HepG2 (cell line): Measurements from ENCODE around the gene DNAJC24. TPM values are rescaled to one million over a fixed set of nuclear protein-coding genes. Genes with fewer than 3 reads are reported as not detected.

Experiments
- ATAC-seq: fragments of 200-7000 bp; cut with Tn5 transposase; 3 replicates; pipeline ENCODE4 v1.9.1; 2020; ENCODE audit warnings: mild to moderate bottlenecking, moderate library complexity
- BruUV-seq: library from RNA; stranded (reverse); fragments of 400-500 nt; replicated peaks from 2 replicates; lab custom pipeline; 2021; lab: Mats Ljungman, UMichigan
- CTCF ChIA-PET: fragments of 300-600 bp; formaldehyde crosslinking; extraction: SDS; loops from one replicate; lab custom pipeline; 2021; ENCODE audit warnings: low total read pairs, inconsistent platforms, low intra/inter-chr PET ratio; lab: Yijun Ruan, JAX
- POLR2A ChIA-PET: fragments of 350-600 bp; sonication (Branson Sonifier 250); formaldehyde crosslinking; loops from one replicate; lab custom pipeline; 2020; ENCODE audit warnings: antibody characterized with exemption, inconsistent platforms; lab: Yijun Ruan, JAX
- DNase-seq: peaks from one replicate; pipeline ENCODE4 v3.0.0-alpha.2; 2015; ENCODE audit warnings: low spot score
- FAIRE-seq: peaks from 3 replicates; lab custom pipeline; 2011; peaks lifted over from hg19 to GRCh38; lab: Jason Lieb, UNC
- H2AFZ ChIP-seq: one replicate; pipeline ENCODE4 v1.6.1; 2011; ENCODE audit warnings: low read length, inconsistent platforms
- H3K27ac ChIP-seq: fragments of 300-600 bp; 3 replicates; pipeline ENCODE4 v1.8.0; 2011; ENCODE audit warnings: mixed run types, mild to moderate bottlenecking, mixed read lengths, low read length, inconsistent platforms; ENCODE audit not compliant: insufficient read depth; ENCODE audit errors: extremely low read length
- H3K27me3 ChIP-seq, 2 experiments: fragments of 200-600 bp in 1 of 2; 2 replicates in 1 of 2; 3 replicates in 1 of 2; pipeline versions ENCODE4 v1.6.0 to v1.8.0; 2011; ENCODE audit warnings: low read length in 2 of 2, mild to moderate bottlenecking in 2 of 2, moderate library complexity in 2 of 2, inconsistent platforms in 1 of 2; ENCODE audit not compliant: insufficient read depth in 2 of 2, control insufficient read depth in 1 of 2
- H3K36me3 ChIP-seq, 2 experiments: fragments of 200-600 bp in 1 of 2; replicated peaks in 1 of 2; 2 replicates in 1 of 2; 3 replicates in 1 of 2; pipeline versions ENCODE4 v1.5.1 to v1.8.0; 2011; ENCODE audit warnings: low read length in 2 of 2, inconsistent platforms in 1 of 2; ENCODE audit not compliant: insufficient read depth in 2 of 2, control insufficient read depth in 1 of 2
- H3K4me1 ChIP-seq: 2 replicates; pipeline ENCODE4 v1.5.1; 2012; ENCODE audit warnings: low read length, inconsistent platforms; ENCODE audit not compliant: insufficient read depth
- H3K4me2 ChIP-seq: 2 replicates; pipeline ENCODE4 v1.6.0; 2011; ENCODE audit warnings: low read depth, low read length, inconsistent platforms
- H3K4me3 ChIP-seq, 3 experiments: fragments of 200-600 bp in 1 of 3; sonication (generic), shearing (Covaris generic) in 1 of 3; replicated peaks in 1 of 3; 2 replicates each; pipeline ENCODE4 v1.5.1; 2011 to 2016; ENCODE audit warnings: low read length in 3 of 3, inconsistent platforms in 2 of 3, low read depth in 2 of 3, mild to moderate bottlenecking in 2 of 3, control low read depth in 1 of 3, mixed read lengths in 1 of 3; ENCODE audit not compliant: insufficient read depth in 1 of 3
- H3K79me2 ChIP-seq: one replicate; pipeline ENCODE4 v1.6.1; 2011; ENCODE audit warnings: low read length, inconsistent platforms; ENCODE audit not compliant: insufficient read depth
- H3K9ac ChIP-seq: 2 replicates; pipeline ENCODE4 v1.6.0; 2011; ENCODE audit warnings: mild to moderate bottlenecking, low read depth, low read length, inconsistent platforms; ENCODE audit not compliant: insufficient read depth
- H3K9me3 ChIP-seq: 2 replicates; pipeline ENCODE4 v1.5.1; 2012; ENCODE audit warnings: mild to moderate bottlenecking, low read length
- H4K20me1 ChIP-seq: 2 replicates; pipeline ENCODE4 v1.6.0; 2011; ENCODE audit warnings: inconsistent platforms, mild to moderate bottlenecking, low read length, moderate library complexity; ENCODE audit not compliant: insufficient read depth
- HNRNPL ChIP-seq: fragments of 200-400 bp; formaldehyde crosslinking; IDR thresholded peaks from 2 replicates; pipeline ENCODE4 v1.6.1; 2017; ENCODE audit warnings: mild to moderate bottlenecking, low read depth, low read length
- MAFK ChIP-seq, 2 experiments: IDR thresholded peaks in 1 of 2; conservative IDR thresholded peaks in 1 of 2; 2 replicates each; pipeline ENCODE4 v1.6.1; 2011; ENCODE audit warnings: improper control_type of control experiment in 2 of 2, low read length in 2 of 2
- NFKBIZ ChIP-seq: IDR thresholded peaks from 2 replicates; pipeline ENCODE4 v1.6.1; 2018; ENCODE audit warnings: missing genetic modification reagents, missing compliant biosample characterization
- NONO ChIP-seq, 2 experiments: fragments of 450-650 bp in 1 of 2; sonication (generic) in 1 of 2; formaldehyde crosslinking in 1 of 2; IDR thresholded peaks in 1 of 2; conservative IDR thresholded peaks in 1 of 2; 2 replicates each; pipeline versions ENCODE4 v1.6.1 to v1.8.0; 2017 to 2022; ENCODE audit warnings: mild to moderate bottlenecking in 1 of 2, missing genetic modification reagents in 1 of 2, moderate library complexity in 1 of 2
- WGBS: methylation state at CpG from one replicate; pipeline ENCODE4 v1.1.6; 2017; ENCODE audit warnings: low lambda C conversion rate; 5-methylcytosine and 5-hydroxymethylcytosine counted together
- in situ Hi-C: cut with HindIII; loops from 2 replicates; pipeline ENCODE4 v1.10.0; 2017; ENCODE audit warnings: low pct_unique_long_range_greater_than_20kb; ENCODE audit not compliant: extremely low pct_ligation_motif_present
- intact Hi-C: fragments of 100-400 bp; cut with micrococcal nuclease; formaldehyde crosslinking; loops from one replicate; pipeline ENCODE4 v1.10.0; 2022; ENCODE audit not compliant: unreplicated experiment
- polyA plus RNA-seq, 8 experiments: library from polyadenylated mRNA; depleted of rRNA in 3 of 8; stranded (reverse) in 7 of 8; unstranded in 1 of 8; fragments of >200 nt; fragmentation: Illumina TruSeq in 4 of 8; extraction: Trizol in 4 of 8; gene quantifications; 2 replicates each; pipeline versions ENCODE4 v1.2.1 to v1.2.3, GENCODE V29; 2011 to 2016; ENCODE audit warnings: low read depth in 4 of 8, missing spikeins in 1 of 8, mixed read lengths in 1 of 8; ENCODE audit not compliant: insufficient read depth in 1 of 8
- total RNA-seq, 5 experiments: library from RNA; depleted of rRNA; stranded (reverse); fragments of >200 nt; fragmentation: Illumina TruSeq; extraction: Trizol; gene quantifications; 2 replicates each; pipeline ENCODE4 v1.2.3, GENCODE V29; 2016; ENCODE audit warnings: low read depth in 1 of 5

Gene DNAJC24
- total and polyA plus RNA-seq, 2 of the 13 experiments (the other 11 are each of a cell fraction or from before 2014, with no cell fraction given) = 10.5 to 13.7 TPM

DNA sequence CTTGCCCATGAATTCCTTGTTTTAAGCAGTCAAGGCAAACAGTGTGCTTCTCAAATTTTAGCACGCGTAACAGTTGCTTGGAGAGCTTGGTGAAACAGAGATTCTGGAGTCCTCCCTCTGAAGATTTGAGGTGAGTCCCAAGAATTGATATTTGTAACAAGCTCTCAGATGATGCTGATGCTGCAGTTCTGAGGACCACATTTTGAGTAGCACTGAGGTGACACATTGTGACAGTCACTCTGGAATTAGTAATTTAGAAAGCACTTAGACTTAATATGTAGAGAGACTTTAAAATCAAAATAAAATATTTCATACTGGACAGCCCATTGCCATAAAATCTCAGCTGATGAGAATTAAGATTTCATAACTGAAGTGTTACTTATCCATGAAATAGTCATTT is 38.5 kb downstream of the DNAJC24 start:
- H3K79me2 ChIP-seq = no peaks in the 10 kb centered on the region
- no TSS peak for BruUV-seq
- TF ChIP-seq HNRNPL = no peak
- TF ChIP-seq MAFK (conservative IDR thresholded peaks at IDR 0.05 in 1 of 2, IDR thresholded peaks at IDR 0.05 in 1 of 2; ENCODE audit: low read length in 2 of 2) = peak; percentile 12 to 21; a peak in 1 of 4 replicates
- no peak for TF ChIP-seq NONO (IDR thresholded peaks at IDR 0.05)
- TF ChIP-seq NONO (CRISPR knock-in tag; conservative IDR thresholded peaks at IDR 0.05) = no peak
- DNase-seq (no peak), ATAC-seq (no peak), FAIRE-seq (no peak)
- H3K9me3 ChIP-seq = no peaks in the 10 kb centered on the region
- H3K27me3 ChIP-seq = no peaks in the 10 kb centered on the region
- no peak overlapping the region for H2AFZ ChIP-seq
- POLR2A ChIA-PET = no interaction called here
- WGBS = 100% methylated on average over 2 of the region's 2 CpGs
- no peak overlapping the region for H3K9ac ChIP-seq
- intact Hi-C loops (no loop called here), in situ Hi-C loops (no loop called here)
- H3K4me3 ChIP-seq = no peak overlapping the region
- no peak overlapping the region for H3K27ac ChIP-seq
- no peaks in the 10 kb centered on the region for H3K4me1 ChIP-seq
- 0 out of 5 replicates have a peak, but pooled peaks cover 0 to 3% of the 10 kb centered on the region in 2 experiments for H3K36me3 ChIP-seq
- CTCF ChIA-PET = no interaction called here
- H3K4me2 ChIP-seq = no peak overlapping the region
- H4K20me1 ChIP-seq = no peaks in the 10 kb centered on the region

DNA sequence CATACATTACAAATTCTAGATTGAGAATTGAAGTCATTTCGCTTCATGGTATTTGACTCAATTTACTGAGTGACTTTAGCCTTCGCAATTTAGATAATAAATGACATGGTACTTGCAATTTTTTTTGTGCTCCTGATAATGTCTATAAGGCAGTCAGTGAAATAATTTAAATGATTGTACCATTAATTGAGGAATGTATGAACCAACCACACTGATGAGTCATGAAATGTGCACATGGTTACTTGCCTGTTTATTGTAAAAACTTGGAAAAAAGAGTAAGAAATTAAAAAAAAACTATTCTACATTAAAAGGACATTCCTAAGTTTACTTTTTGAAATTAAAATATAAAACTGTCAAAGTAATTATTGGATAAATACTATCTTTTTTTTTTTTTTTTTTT is 43.3 kb downstream of the DNAJC24 start:
- H3K9ac ChIP-seq = no peak overlapping the region

More for the DNA sequence above, 43.3 kb downstream of the DNAJC24 start:
- ATAC-seq = no peak
- no peak for TF ChIP-seq NFKBIZ (CRISPR knock-in tag)
- peaks cover 0 to 7% of the 10 kb centered on the region in 2 experiments; a peak in 1 of 5 replicates for H3K36me3 ChIP-seq
- no peak overlapping the region for H2AFZ ChIP-seq
- no peak overlapping the region for H3K4me3 ChIP-seq
- H3K4me2 ChIP-seq = no peak overlapping the region
- H3K27me3 ChIP-seq = no peaks in the 10 kb centered on the region
- intact Hi-C loops (no loop called here), in situ Hi-C loops (no loop called here)
- no peaks in the 10 kb centered on the region for H3K79me2 ChIP-seq
- BruUV-seq = no TSS peak
- CTCF ChIA-PET = no interaction called here
- no peaks in the 10 kb centered on the region for H3K9me3 ChIP-seq
- no peaks in the 10 kb centered on the region for H3K4me1 ChIP-seq
- FAIRE-seq = no peak
- H4K20me1 ChIP-seq = no peaks in the 10 kb centered on the region
- no peak overlapping the region for H3K27ac ChIP-seq
- 94% methylated on average over 2 of the region's 2 CpGs for WGBS
- POLR2A ChIA-PET = no interaction called here
- DNase-seq = no peak
